HepG2 (cell line): Measurements from ENCODE around the gene SERINC5.

Experiments
- CTCF ChIP-seq: sonication (generic); formaldehyde crosslinking; IDR thresholded peaks from 2 replicates; pipeline ENCODE4 v1.5.0; 2020; ENCODE audit warnings: mild to moderate bottlenecking, missing genetic modification reagents, moderate library complexity
- FOXA3 ChIP-seq: IDR thresholded peaks from 2 replicates; pipeline ENCODE4 v1.6.1; 2016; ENCODE audit warnings: missing genetic modification reagents, missing compliant biosample characterization
- MAX ChIP-seq: IDR thresholded peaks from 2 replicates; pipeline ENCODE4 v1.6.1; 2012; ENCODE audit warnings: inconsistent platforms
- MIXL1 ChIP-seq: IDR thresholded peaks from 2 replicates; pipeline ENCODE4 v1.6.1; 2016
- PATZ1 ChIP-seq: sonication (generic); formaldehyde crosslinking; IDR thresholded peaks from 2 replicates; pipeline ENCODE4 v1.4.0; 2020; ENCODE audit warnings: missing genetic modification reagents
- POLR2A ChIP-seq, 2 experiments: IDR thresholded peaks; 2 replicates each; pipeline ENCODE4 v1.6.1; 2011; ENCODE audit warnings: low read depth in 2 of 2, low read length in 2 of 2, mild to moderate bottlenecking in 1 of 2, moderate library complexity in 1 of 2; ENCODE audit not compliant: insufficient read depth in 1 of 2
- TRIM24 ChIP-seq: sonication (generic); formaldehyde crosslinking; IDR thresholded peaks from 2 replicates; pipeline ENCODE4 v1.8.0; 2022; ENCODE audit warnings: mild to moderate bottlenecking, missing genetic modification reagents
- ZNF331 ChIP-seq: sonication (generic); formaldehyde crosslinking; IDR thresholded peaks from 2 replicates; pipeline ENCODE4 v1.4.0; 2020; ENCODE audit warnings: missing genetic modification reagents
- ZNF749 ChIP-seq: sonication (generic); formaldehyde crosslinking; IDR thresholded peaks from 2 replicates; pipeline ENCODE4 v1.8.0; 2022; ENCODE audit warnings: mild to moderate bottlenecking, missing genetic modification reagents, moderate library complexity, borderline replicate concordance

- TF ChIP-seq PATZ1 (no peak), ZNF331 (CRISPR knock-in tag) (no peak), TRIM24 (CRISPR knock-in tag) (no peak), ZNF749 (CRISPR knock-in tag) (no peak), CTCF (CRISPR knock-in tag) (no peak), MIXL1 (no peak), MAX (no peak), FOXA3 (CRISPR knock-in tag) (no peak), POLR2A (IDR thresholded peaks at IDR 0.05; ENCODE audit: insufficient read depth in 1 of 2, low read depth in 2 of 2, low read length in 2 of 2) (no peak)
Observed at GRCh38 chr5:80161165-80161564, 94.7 kb downstream of the SERINC5 start.
